GM19239 (cell line): ENCODE data around the gene PMVK.

Source experiments
- DNase-seq: peaks from one replicate; pipeline ENCODE4 v3.0.0; 2011; ENCODE audit warnings: low spot score; ENCODE audit not compliant: insufficient read length
- FAIRE-seq: peaks from 2 replicates; lab custom pipeline; 2011; peaks lifted over from hg19 to GRCh38; lab: Jason Lieb, UNC

Gene PMVK

GRCh38 chr1:154952664-154953063 lies 16.1 kb upstream of the PMVK start:
- FAIRE-seq (no peak), DNase-seq (no peak)

DNA sequence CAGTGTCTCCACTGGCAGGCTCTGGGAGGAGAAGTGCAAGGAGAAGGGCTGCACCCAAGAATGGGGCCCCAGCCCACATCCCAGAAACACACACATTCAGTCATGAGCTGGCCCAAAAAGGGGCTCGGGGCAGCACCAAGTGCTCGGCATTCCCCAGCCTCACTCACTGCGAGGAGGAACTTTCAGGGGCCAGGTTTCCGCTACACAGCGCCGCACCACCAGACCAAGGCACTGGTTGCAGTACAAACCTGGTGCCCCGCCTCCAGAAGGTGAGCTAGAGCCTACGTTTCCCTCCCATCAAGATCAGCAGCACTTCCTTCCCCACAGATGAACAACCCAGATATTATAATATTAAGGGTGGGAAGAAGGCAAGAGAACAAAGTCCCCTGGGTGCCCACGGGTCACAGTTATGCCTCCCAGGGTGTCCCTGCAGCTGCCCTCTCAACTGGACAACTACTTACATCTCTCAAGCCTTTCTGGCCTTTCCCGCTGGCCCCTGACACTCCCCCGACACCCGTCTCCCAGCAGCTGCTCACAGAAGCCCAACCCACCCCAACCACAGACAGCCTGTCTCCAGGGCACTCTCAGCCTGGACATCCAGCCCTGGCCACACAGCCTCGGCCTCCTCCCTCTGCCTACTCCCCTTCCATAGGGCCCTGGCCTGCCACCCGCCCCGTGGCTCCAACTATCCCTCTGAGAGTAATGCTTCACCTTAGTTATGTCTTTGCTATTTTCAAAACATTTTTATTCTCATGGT lies 15.6 kb upstream of the PMVK start:
- no peak for DNase-seq
- FAIRE-seq, result no peak

DNA sequence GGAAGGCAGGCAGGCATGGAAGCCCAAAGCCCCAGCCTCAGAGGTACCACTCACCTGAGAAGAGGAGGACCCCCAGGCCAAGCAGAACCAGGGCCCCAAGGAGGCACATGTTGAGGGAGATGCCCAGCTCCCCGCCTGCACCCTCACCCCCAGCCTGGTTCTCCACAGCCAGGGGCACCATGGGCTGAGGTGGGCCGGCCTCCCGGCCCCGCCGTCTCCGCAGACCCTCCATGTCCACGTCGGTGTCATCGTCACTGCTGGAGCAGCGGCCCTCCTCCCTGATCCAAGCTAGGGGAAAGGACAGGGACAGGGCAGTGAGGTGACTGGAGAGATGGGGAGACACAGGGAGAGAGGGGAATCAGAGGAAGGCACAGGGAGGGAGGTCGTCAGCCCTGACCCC lies 11.6 kb upstream of the PMVK start:
- no peak for FAIRE-seq
- no peak for DNase-seq

GRCh38 chr1:154945962-154946850 lies 9.7 kb upstream of the PMVK start:
- FAIRE-seq, result no peak
- no peak for DNase-seq

DNA sequence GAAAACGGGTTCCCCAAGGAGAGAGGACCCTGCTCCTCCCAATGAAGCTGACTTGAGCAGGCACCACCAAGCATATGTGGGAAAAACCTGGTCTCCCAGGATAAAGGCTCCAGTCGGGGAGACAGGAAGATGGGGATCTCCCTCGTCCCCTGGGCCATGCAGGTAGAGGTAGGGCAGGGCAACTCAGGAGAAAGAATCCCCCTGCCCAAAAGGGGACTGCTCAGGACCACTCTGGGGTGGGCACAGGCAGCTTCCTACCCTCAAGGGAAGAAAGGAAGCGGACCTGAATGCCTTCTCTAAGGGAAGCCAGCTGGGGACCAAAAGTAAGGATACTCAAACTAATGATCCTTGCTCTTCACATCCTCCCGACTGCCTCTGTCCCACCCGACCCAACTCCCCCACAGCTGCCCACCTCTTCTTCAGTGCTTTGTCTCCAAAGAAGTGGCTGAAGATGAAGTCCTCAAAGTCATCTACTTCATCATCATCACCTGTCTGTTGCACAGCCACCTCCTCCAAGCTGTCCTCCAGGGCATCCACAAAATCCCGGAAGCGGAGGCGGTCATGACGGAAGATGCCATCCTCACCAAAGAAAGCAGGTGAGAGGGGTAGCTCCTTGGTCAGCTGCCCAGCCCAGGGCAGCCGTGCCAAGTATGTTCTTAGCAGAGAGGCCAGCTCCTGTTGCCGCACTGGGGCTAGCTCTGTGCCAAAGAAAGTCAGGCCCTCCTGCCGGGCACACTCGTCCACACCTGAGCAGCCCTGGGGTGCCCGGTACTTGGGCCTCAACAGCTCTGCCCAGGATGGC lies 8.8 kb upstream of the PMVK start:
- FAIRE-seq, result no peak
- no peak for DNase-seq

GRCh38 chr1:154944401-154945159 lies 8.1 kb upstream of the PMVK start:
- DNase-seq (no peak), FAIRE-seq (no peak)

DNA sequence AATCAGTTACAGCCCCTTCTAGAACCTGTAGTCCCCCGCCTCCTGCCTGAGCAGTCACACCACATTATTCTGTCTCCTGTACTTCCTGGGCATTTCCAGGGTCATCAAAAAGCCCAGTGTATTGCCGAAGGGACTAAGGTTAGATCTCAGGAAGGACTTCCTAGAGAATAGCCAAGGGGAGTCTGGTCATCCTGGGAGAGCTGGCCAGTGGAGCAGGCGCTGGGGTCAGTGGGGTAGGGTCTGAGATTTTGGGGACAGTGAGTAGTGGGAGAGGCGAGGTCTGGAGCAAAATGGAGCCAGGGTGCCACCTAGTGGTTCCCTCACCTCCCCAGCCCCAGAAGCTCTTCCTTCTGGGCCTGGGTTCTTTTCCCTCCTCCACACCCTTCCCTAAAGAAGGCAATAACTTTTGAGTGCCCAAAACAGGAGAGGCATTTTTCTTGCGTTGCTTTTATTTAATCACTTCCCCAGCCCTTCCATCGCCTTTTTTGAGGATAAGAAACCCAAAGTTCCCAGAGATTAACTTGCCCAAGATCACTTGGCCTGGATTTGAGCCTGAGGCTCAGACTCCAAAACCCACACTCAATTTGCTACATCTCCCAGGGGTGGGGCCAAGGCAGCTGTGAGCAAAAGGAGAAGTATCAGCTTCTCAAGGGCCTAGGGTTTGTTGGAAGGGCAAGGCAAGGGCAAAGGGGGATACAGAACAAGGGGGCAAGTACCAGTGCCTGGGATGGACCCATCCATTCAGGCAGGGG lies 7.3 kb upstream of the PMVK start:
- peak; percentile 52 for DNase-seq
- FAIRE-seq, result peak; percentile 92

DNA sequence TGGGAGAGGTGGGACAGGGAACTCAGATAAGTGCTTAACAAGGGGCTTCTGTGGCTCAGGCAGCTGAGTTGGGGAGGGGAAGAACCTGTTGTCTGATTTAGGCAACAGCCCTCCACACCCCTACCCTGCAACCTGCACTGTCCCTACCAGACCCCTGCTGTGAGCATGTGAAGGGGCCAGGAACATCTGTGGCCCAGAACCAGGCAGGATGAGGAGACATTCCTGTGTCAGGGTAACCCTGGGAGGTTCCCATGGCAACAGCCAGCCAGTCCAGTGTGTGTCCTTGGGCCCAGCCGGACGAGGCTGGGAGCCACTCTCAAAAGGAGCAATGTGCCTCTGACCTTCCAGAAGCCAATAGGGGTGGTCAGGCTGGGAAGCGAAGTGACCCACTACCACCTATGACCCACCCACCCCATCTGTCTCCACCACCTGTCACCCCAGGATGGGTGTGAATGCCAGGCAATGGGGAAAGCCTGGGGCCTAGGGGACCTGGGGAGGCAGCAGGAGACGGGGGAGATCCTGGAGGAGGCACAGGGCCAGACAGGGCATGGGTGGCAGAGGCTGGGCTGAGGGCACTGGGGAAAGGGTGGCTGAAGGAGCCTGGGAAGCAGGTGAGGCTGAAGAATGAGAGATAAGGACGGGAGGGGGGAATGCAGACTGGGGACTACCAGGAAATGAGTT lies 5.0 kb upstream of the PMVK start:
- DNase-seq (no peak), FAIRE-seq (no peak)

DNA sequence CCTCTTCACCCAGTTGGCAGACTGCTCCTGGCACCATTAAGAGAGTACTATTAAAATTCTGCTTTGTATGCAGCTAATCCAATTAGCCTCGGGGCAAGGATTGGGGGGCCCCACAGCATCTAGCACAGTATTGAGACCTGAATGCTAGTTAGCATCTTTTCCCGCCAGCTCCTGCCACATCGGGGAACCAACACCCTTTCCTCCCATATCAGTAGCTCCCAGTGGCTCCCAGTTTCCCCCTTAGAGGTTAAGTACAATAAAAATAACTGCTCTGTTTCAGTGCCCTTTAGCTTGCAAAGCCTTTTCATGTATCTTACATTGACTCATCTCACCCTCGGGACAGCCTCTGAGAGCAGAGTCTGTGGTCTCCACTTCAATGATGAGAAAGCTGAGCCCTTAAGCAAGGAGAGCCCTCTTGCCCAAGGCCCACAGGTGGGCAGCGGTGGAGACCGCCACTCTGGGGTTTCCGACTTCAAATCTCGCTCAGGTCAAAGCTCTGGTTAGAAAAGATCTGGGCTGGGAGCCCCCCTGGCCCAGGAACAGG lies 4.2 kb upstream of the PMVK start:
- FAIRE-seq, result peak; percentile 26

DNA sequence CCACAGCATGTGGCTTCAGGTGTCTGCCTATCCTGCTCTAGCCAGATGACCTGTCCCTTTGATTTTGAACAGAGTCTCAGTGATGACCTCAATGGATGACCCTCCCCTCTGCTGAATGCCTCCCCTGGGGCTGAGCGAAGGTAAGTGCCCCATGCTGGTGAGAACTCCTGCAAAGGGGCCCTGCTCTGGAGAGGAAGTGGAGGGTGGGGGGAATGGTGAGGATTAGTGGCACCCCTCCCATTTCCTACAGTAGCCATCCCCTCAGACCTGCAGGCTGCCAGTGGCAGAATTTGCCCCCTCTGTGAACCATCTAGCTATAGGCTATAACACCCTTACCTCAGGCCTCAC lies 3.7 kb upstream of the PMVK start:
- FAIRE-seq (no peak), DNase-seq (no peak)

More for the DNA sequence above, 4.2 kb upstream of the PMVK start:
- no peak for DNase-seq

DNA sequence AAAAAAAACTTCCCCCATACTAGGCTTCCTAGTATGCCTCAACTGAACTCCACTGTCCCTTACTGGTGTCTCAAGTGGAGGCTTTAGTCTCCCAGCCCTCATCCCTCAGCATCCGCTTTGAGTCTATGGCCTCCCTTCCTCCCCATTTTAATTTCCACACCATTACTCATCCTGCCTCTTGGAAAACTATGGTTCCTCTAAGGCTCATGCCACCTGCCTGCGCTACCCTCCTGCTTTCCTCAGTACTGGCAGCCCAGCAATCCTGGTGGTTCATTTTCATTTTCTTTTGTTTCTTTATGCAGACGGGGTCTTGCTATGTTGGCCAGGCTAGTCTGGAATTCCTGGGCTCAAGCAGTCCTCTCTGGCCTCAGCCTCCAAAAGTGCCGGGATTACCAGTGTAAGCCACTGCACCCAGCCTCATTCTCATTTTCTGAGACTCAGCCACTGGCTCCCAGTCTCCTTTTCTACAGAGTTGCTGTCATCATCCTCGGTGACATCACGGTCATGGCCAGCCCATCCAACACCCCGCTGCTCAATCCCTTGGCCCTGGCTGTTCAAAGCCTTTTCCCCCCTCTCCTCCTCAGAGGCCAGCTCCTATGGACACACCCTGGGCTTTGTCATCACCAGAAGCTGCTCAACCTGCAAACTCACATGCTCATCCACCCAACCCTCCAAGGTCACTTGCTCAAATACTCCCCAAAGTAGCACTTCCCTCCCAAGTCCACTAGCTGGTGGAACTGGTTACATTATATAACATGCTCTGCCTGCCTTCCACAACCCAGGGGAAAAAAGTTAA lies 2.3 kb upstream of the PMVK start:
- DNase-seq (no peak), FAIRE-seq (no peak)

GRCh38 chr1:154937988-154938386 lies 1.5 kb upstream of the PMVK start:
- FAIRE-seq (no peak), DNase-seq (no peak)

DNA sequence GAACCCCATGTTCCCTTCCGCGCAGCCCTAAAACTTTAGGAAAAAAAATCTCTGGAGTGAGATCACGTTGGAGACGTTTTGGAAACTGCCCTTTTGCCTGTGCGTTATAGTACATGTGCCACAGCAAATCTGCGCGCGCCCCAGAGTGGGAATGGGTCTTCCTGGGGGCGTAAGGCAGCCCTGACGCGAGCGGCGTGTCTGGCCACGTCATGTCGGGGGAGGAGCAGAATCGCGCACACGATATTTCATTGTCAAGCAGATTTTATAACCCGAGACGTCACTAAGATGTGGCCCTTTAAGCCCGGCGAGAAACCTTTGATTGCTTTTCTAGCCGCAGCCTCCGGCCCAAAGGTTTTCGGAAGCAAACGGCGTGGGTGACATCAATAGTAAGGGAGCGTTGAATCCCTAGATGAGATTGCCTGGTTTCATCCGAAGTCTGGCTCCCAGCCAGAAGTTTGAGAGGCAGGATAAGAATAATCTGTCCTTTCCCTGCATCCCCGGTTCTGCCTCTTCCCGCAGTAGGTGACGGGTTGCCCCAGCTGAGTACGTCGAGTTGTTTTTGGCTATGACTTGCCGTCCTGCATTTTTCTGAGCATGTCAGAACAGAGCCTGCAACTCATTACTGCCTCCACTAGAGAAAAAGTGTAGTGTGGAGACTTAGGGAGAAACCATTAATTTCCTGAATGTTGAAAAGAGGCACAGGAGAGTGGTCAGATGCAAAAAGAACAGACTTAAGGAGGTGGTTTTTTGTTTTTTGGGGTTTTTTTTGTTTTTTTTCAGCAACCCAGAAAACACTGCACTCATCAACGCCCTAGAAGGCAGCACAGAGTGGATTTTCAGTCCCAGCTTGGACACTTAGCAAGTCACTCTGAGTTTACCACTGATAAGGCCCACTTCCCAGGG lies 817 bp upstream of the PMVK start:
- FAIRE-seq (no peak), DNase-seq (peak; percentile 52)

DNA sequence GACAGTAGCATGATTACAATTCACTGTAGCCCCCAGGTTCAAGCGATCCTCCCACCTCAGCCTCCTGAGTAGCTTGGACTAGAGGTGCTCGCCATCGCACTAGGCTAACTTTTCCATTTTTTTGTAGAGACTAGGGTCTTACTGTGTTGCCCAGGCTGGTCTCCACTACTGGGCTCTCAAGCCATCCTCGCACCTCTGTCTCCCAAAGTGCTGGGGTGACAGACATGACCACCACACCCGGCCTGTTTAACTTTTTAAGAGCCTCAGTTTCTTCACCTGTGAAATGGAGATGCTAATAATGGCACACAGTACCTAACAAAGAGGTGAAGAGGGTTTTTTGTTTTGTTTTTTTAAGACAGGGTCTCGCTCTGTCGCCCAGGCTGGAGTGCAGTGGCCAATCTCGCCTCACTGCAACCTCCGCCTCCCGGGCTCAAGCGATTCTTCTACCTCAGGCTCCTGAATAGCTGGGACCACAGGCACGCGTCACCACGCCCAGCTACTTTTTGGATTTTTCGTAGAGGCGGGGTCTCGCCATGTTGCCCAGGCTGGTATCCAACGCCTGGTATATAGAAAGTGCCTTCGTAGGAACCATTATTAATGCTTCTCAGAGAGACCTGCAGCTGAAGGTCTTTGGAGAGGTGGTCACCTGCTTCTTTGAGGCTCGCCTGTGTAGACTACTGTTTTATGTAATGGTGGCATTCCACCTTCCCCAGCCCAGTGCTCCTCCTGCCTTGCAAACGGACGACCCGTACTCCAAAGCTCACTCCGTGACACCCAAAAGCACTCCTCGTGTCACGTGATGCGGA lies 567 bp downstream of the PMVK start:
- DNase-seq (no peak), FAIRE-seq (no peak)

GRCh38 chr1:154934358-154934948 lies 2.1 kb downstream of the PMVK start:
- no peak for FAIRE-seq

More at GRCh38 chr1:154934358-154934948, 2.1 kb downstream of the PMVK start:
- DNase-seq, result no peak
